SK-N-SH treated with all-trans-retinoic acid at 6 μM for 48 hours (cell line): Measurements from ENCODE around the gene ZNF70.

Experiments
- ATAC-seq: fragments of 200-7000 bp; cut with Tn5 transposase; 3 replicates; pipeline ENCODE4 v1.9.1; 2020; ENCODE audit warnings: mild to moderate bottlenecking, moderate library complexity
- ARNTL ChIP-seq: fragments of 450-650 bp; formaldehyde crosslinking; IDR thresholded peaks from 2 replicates; pipeline ENCODE4 v1.5.0; 2020; ENCODE audit warnings: low read depth, mild to moderate bottlenecking, moderate library complexity, borderline replicate concordance
- BACH2 ChIP-seq: fragments of 250-450 bp; sonication (Bioruptor Pico); IDR thresholded peaks from 2 replicates; pipeline ENCODE4 v1.9.0; 2021; ENCODE audit warnings: mild to moderate bottlenecking, borderline replicate concordance
- CSDC2 ChIP-seq: fragments of 250-450 bp; sonication (Bioruptor Pico); IDR thresholded peaks from 2 replicates; pipeline ENCODE4 v1.5.0; 2020; ENCODE audit warnings: mild to moderate bottlenecking, moderate library complexity
- ESRRG ChIP-seq: fragments of 250-450 bp; sonication (Bioruptor Pico); IDR thresholded peaks from 2 replicates; pipeline ENCODE4 v1.6.1; 2021; ENCODE audit warnings: mild to moderate bottlenecking
- GLIS3 ChIP-seq: fragments of 250-450 bp; sonication (Bioruptor Pico); IDR thresholded peaks from 2 replicates; pipeline ENCODE4 v1.5.0; 2020; ENCODE audit warnings: mild to moderate bottlenecking, moderate library complexity
- ISL1 ChIP-seq: fragments of 250-450 bp; sonication (Bioruptor Pico); IDR thresholded peaks from 2 replicates; pipeline ENCODE4 v2.1.2; 2022; ENCODE audit warnings: mild to moderate bottlenecking, moderate library complexity
- OSR1 ChIP-seq: fragments of 250-450 bp; sonication (Bioruptor Pico); IDR thresholded peaks from 2 replicates; pipeline ENCODE4 v1.8.0; 2022; ENCODE audit warnings: moderate library complexity, mild to moderate bottlenecking, inconsistent platforms
- PATZ1 ChIP-seq: fragments of 250-450 bp; sonication (Bioruptor Pico); IDR thresholded peaks from 2 replicates; pipeline ENCODE4 v1.8.0; 2020; ENCODE audit warnings: mild to moderate bottlenecking, moderate library complexity, borderline replicate concordance
- RARB ChIP-seq: fragments of 250-450 bp; sonication (Bioruptor Pico); IDR thresholded peaks from 2 replicates; pipeline ENCODE4 v1.8.0; 2021; ENCODE audit warnings: mild to moderate bottlenecking, moderate library complexity
- TCF4 ChIP-seq: fragments of 250-450 bp; sonication (Bioruptor Pico); IDR thresholded peaks from 2 replicates; pipeline ENCODE4 v1.8.0; 2021; ENCODE audit warnings: mild to moderate bottlenecking, moderate library complexity, borderline replicate concordance
- TSHZ2 ChIP-seq: fragments of 250-450 bp; sonication (Bioruptor Pico); IDR thresholded peaks from 2 replicates; pipeline ENCODE4 v1.5.0; 2020; ENCODE audit warnings: mild to moderate bottlenecking, moderate library complexity
- ZC3H10 ChIP-seq: fragments of 250-450 bp; sonication (Bioruptor Pico); IDR thresholded peaks from 2 replicates; pipeline ENCODE4 v1.5.1; 2021; ENCODE audit warnings: mild to moderate bottlenecking, moderate library complexity
- ZFP3 ChIP-seq: fragments of 250-450 bp; sonication (Bioruptor Pico); IDR thresholded peaks from 2 replicates; pipeline ENCODE4 v1.5.0; 2020; ENCODE audit warnings: mild to moderate bottlenecking, moderate library complexity
- ZFP30 ChIP-seq: fragments of 450-650 bp; formaldehyde crosslinking; IDR thresholded peaks from 2 replicates; pipeline ENCODE4 v1.5.0; 2022; ENCODE audit warnings: mild to moderate bottlenecking, moderate library complexity
- ZNF565 ChIP-seq: fragments of 450-650 bp; formaldehyde crosslinking; conservative IDR thresholded peaks from 2 replicates; pipeline ENCODE4 v1.5.0; 2020; ENCODE audit warnings: low read depth, mild to moderate bottlenecking, moderate library complexity
- ZNF70 ChIP-seq: fragments of 450-650 bp; formaldehyde crosslinking; IDR thresholded peaks from 2 replicates; pipeline ENCODE4 v1.5.0; 2020; ENCODE audit warnings: mild to moderate bottlenecking, moderate library complexity
- ZNF8 ChIP-seq: fragments of 450-650 bp; formaldehyde crosslinking; IDR thresholded peaks from 2 replicates; pipeline ENCODE4 v1.5.0; 2020; ENCODE audit warnings: mild to moderate bottlenecking, moderate library complexity
- TF ChIP-seq, protein P1 (sequence below): fragments of 250-450 bp; sonication (Bioruptor Pico); IDR thresholded peaks from 2 replicates; pipeline ENCODE4 v1.5.1; 2021; ENCODE audit warnings: mild to moderate bottlenecking, moderate library complexity
- TF ChIP-seq, protein P2 (sequence below): fragments of 250-450 bp; sonication (Bioruptor Pico); IDR thresholded peaks from 2 replicates; pipeline ENCODE4 v1.5.1; 2020; ENCODE audit warnings: low read depth, mild to moderate bottlenecking, moderate library complexity

Gene ZNF70

GRCh38 chr22:23762842-23763578 lies 12.1 kb upstream of the ZNF70 start, which contains the start of gene C22orf15 (continued):
- TF ChIP-seq BACH2 (no peak), TCF4 (CRISPR knock-in tag) (no peak)

- TF ChIP-seq ISL1 (CRISPR knock-in tag) (no peak), ZC3H10 (CRISPR knock-in tag) (no peak), RARB (CRISPR knock-in tag) (no peak), ARNTL (CRISPR knock-in tag) (no peak), PATZ1 (no peak), ESRRG (CRISPR knock-in tag) (no peak), ZNF565 (CRISPR knock-in tag) (no peak), CSDC2 (CRISPR knock-in tag) (no peak), ZNF70 (CRISPR knock-in tag) (no peak), ZFP30 (CRISPR knock-in tag) (no peak)
- TF ChIP-seq, protein P1, sequence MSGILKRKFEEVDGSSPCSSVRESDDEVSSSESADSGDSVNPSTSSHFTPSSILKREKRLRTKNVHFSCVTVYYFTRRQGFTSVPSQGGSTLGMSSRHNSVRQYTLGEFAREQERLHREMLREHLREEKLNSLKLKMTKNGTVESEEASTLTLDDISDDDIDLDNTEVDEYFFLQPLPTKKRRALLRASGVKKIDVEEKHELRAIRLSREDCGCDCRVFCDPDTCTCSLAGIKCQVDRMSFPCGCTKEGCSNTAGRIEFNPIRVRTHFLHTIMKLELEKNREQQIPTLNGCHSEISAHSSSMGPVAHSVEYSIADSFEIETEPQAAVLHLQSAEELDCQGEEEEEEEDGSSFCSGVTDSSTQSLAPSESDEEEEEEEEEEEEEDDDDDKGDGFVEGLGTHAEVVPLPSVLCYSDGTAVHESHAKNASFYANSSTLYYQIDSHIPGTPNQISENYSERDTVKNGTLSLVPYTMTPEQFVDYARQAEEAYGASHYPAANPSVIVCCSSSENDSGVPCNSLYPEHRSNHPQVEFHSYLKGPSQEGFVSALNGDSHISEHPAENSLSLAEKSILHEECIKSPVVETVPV: no peak
- TF ChIP-seq, protein P2, sequence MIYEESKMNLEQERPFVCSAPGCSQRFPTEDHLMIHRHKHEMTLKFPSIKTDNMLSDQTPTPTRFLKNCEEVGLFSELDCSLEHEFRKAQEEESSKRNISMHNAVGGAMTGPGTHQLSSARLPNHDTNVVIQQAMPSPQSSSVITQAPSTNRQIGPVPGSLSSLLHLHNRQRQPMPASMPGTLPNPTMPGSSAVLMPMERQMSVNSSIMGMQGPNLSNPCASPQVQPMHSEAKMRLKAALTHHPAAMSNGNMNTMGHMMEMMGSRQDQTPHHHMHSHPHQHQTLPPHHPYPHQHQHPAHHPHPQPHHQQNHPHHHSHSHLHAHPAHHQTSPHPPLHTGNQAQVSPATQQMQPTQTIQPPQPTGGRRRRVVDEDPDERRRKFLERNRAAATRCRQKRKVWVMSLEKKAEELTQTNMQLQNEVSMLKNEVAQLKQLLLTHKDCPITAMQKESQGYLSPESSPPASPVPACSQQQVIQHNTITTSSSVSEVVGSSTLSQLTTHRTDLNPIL (CRISPR knock-in tag): no peak
- TF ChIP-seq, all 23 proteins: peak for 0
- ATAC-seq: no peak
These were observed 9.1 kb upstream of the ZNF70 start for GRCh38 chr22:23760056-23760455.

DNA sequence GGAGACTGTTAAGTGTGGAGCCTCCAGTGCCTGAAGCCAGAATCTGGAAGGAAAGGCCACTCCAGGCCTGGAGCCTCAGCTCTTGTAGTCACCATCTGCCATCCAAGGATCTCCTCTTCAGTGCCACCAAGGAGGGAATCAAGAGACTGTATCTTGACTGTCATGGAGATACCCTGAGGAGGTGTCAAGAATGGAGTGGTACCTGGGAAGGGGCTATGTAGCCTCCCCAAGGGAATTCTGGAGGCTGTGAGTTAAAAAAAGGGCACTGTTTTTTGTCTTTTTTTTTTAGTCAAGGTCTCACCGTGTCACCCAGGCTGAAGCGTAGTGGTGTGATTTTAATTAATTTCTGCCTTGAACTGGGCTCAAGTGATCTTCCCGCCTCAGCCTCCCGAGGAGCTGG lies 8.7 kb upstream of the ZNF70 start:
- TF ChIP-seq ZFP3 (no peak), OSR1 (no peak), CSDC2 (CRISPR knock-in tag) (no peak)
- no peak for ATAC-seq

DNA sequence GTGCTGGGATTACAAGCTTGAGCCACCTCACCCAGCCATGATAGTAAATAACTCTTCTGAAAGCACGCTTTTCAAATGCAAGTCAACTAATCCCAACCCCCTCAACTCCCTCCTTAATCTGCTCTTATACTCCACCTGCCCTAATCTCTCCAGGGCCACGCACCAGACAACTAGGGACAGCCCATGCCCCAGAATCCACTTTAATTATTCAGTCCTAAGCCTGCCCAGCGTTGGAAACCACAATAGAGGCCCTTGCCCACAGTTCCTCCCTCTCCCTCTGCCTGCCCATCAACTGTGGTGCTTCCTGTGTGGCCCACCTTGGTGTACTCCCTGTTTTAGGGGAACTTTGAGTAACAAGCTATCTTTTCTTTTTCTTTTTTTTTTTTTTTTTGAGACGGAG lies 6.0 kb upstream of the ZNF70 start:
- no peak for ATAC-seq
- no peak for TF ChIP-seq GLIS3 (CRISPR knock-in tag)
- no peak for TF ChIP-seq ESRRG (CRISPR knock-in tag)
- no peak for TF ChIP-seq TSHZ2
- no peak for TF ChIP-seq ZFP30 (CRISPR knock-in tag)
- TF ChIP-seq BACH2: no peak
- TF ChIP-seq ISL1 (CRISPR knock-in tag): no peak
- no peak for TF ChIP-seq ZNF8 (CRISPR knock-in tag)
- no peak for TF ChIP-seq OSR1
- no peak for TF ChIP-seq RARB (CRISPR knock-in tag)
- no peak for TF ChIP-seq ZFP3

DNA sequence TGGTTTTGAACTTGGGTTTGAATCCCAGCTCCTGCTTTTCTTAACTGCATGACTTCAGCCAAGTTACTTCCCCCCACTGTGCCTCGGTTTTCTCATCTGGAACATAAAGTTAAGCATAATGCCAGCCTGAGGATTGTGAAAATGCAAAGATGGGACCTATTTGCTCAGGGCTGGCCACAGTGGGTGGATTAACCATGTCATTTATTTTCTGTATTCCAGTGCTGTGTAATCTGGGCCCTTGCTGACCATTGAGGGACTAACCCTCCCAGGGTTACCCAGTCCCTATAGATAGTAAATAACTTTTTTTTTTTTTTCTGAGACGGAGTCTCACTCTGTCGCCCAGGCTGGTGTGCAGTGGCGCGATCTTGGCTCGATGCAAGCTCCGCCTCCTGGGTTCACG lies 4.8 kb upstream of the ZNF70 start:
- no peak for ATAC-seq
- no peak for TF ChIP-seq PATZ1
- no peak for TF ChIP-seq ZFP3
- no peak for TF ChIP-seq CSDC2 (CRISPR knock-in tag)
- TF ChIP-seq ESRRG (CRISPR knock-in tag): no peak
- no peak for TF ChIP-seq ZNF70 (CRISPR knock-in tag)
- TF ChIP-seq OSR1: no peak
- TF ChIP-seq ZFP30 (CRISPR knock-in tag): no peak
- no peak for TF ChIP-seq ARNTL (CRISPR knock-in tag)
